Sigmoid colon (tissue), 4 donors: Measurements from ENCODE around the gene HNRNPH2.

Source experiments
- CTCF ChIP-seq, 4 experiments: fragments of 450-650 bp in 3 of 4; fragments of 200-600 bp in 1 of 4; IDR thresholded peaks; one replicate each; pipeline ENCODE4 v1.5.1; 2016 to 2019; ENCODE audit warnings: antibody characterized with exemption in 4 of 4, mild to moderate bottlenecking in 3 of 4, moderate library complexity in 2 of 4
- EP300 ChIP-seq, 4 donors: sonication (generic); formaldehyde crosslinking; IDR thresholded peaks; one replicate each; pipeline ENCODE4 v1.6.1; 2017; ENCODE audit warnings: antibody characterized with exemption in 4 of 4
- POLR2A ChIP-seq, 2 donors: fragments of 450-650 bp; IDR thresholded peaks; one replicate each; pipeline ENCODE4 v1.6.1; 2016; ENCODE audit warnings: antibody characterized with exemption in 2 of 2, mild to moderate bottlenecking in 2 of 2, moderate library complexity in 2 of 2

- TF ChIP-seq CTCF (IDR thresholded peaks at IDR 0.05): no peak
- no peak for TF ChIP-seq POLR2A (IDR thresholded peaks at IDR 0.05)
- no peak for TF ChIP-seq EP300 (IDR thresholded peaks at IDR 0.05)
Measured at GRCh38 chrX:101359966-101360365, 48.1 kb upstream of the HNRNPH2 start.
